Stimulated activated naive B cell treated with anti-CD40 and anti-IgM and Interleukin-4, amounts not matched to agents 10 μg/mL and 1 μg/mL and 100 μg/mL, for 72 hours (primary cell): ENCODE results near the gene KAZN.

Experiments
- ATAC-seq, 2 donors: fragments of 150-1000 bp; cut with Tn5 transposase; replicated peaks; 2 replicates each; pipeline ENCODE4 v1.10.0; 2021; ENCODE audit warnings: moderate library complexity in 1 of 2
- DNase-seq: peaks from one replicate; pipeline ENCODE4 v3.0.0; 2021
- H3K27ac Mint-ChIP-seq: one replicate; pipeline ENCODE4 v1.8.0; 2022; ENCODE audit warnings: mild to moderate bottlenecking, mixed read lengths
- H3K27me3 Mint-ChIP-seq, 2 donors: one replicate each; pipeline ENCODE4 v1.8.0; 2022; ENCODE audit warnings: mixed read lengths in 2 of 2
- H3K36me3 Mint-ChIP-seq, 2 donors: one replicate each; pipeline ENCODE4 v1.8.0; 2022; ENCODE audit warnings: mixed read lengths in 2 of 2, mild to moderate bottlenecking in 1 of 2
- H3K4me1 Mint-ChIP-seq, 2 donors: one replicate each; pipeline ENCODE4 v1.8.0; 2022; ENCODE audit warnings: mixed read lengths in 2 of 2, mild to moderate bottlenecking in 1 of 2
- H3K4me3 Mint-ChIP-seq, 2 donors: one replicate each; pipeline ENCODE4 v1.8.0; 2022; ENCODE audit warnings: mild to moderate bottlenecking in 2 of 2, mixed read lengths in 2 of 2, moderate library complexity in 1 of 2
- H3K9me3 Mint-ChIP-seq, 2 donors: one replicate each; pipeline ENCODE4 v1.8.0; 2022; ENCODE audit warnings: mixed read lengths in 2 of 2, mild to moderate bottlenecking in 1 of 2

KAZN gene

GRCh38 chr1:14612256-14612655 lies 13.8 kb downstream of the KAZN start:
- ATAC-seq (no peak), DNase-seq (no peak)
- H3K9me3 Mint-ChIP-seq: peaks cover 0 to 3% of the 10 kb centered on the region in 2 donors
- no peak overlapping the region for H3K4me3 Mint-ChIP-seq
- H3K27me3 Mint-ChIP-seq: peaks cover 14 to 25% of the 10 kb centered on the region in 2 donors
- H3K27ac Mint-ChIP-seq: no peak overlapping the region
- no peaks in the 10 kb centered on the region for H3K4me1 Mint-ChIP-seq
- H3K36me3 Mint-ChIP-seq: peaks cover 0 to 4% of the 10 kb centered on the region in 2 donors

GRCh38 chr1:14613926-14614325 lies 15.4 kb downstream of the KAZN start:
- peaks cover 18 to 25% of the 10 kb centered on the region in 2 donors for H3K27me3 Mint-ChIP-seq
- no peak for DNase-seq

GRCh38 chr1:14614341-14614740 lies 15.9 kb downstream of the KAZN start:
- peaks cover 6 to 9% of the 10 kb centered on the region in 2 donors for H3K9me3 Mint-ChIP-seq
- ATAC-seq (no peak), DNase-seq (no peak)
- H3K4me1 Mint-ChIP-seq: no peaks in the 10 kb centered on the region
- H3K27me3 Mint-ChIP-seq: peaks cover 18 to 25% of the 10 kb centered on the region in 2 donors
- peaks cover 0 to 4% of the 10 kb centered on the region in 2 donors for H3K36me3 Mint-ChIP-seq
- H3K4me3 Mint-ChIP-seq: no peak overlapping the region
- no peak overlapping the region for H3K27ac Mint-ChIP-seq

More at GRCh38 chr1:14613926-14614325, 15.4 kb downstream of the KAZN start:
- Mint-ChIP-seq H3K9me3 (peaks cover 6 to 8% of the 10 kb centered on the region in 2 donors), H3K27ac (no peak overlapping the region), H3K36me3 (peaks cover 0 to 4% of the 10 kb centered on the region in 2 donors), H3K4me3 (no peak overlapping the region), H3K4me1 (no peaks in the 10 kb centered on the region)
- no peak for ATAC-seq

- H3K9me3 Mint-ChIP-seq: peaks cover 6 to 9% of the 10 kb centered on the region in 2 donors
- H3K36me3 Mint-ChIP-seq: peaks cover 0 to 4% of the 10 kb centered on the region in 2 donors
- ATAC-seq: no peak
- DNase-seq: no peak
- peaks cover 13 to 19% of the 10 kb centered on the region in 2 donors for H3K27me3 Mint-ChIP-seq
- no peak overlapping the region for H3K4me3 Mint-ChIP-seq
- no peaks in the 10 kb centered on the region for H3K4me1 Mint-ChIP-seq
- H3K27ac Mint-ChIP-seq: no peak overlapping the region
These were observed 17.2 kb downstream of the KAZN start for GRCh38 chr1:14615549-14616218.

- DNase-seq (no peak), ATAC-seq (no peak)
- Mint-ChIP-seq H3K36me3 (peaks cover 0 to 4% of the 10 kb centered on the region in 2 donors), H3K27me3 (peaks cover 13 to 19% of the 10 kb centered on the region in 2 donors), H3K4me3 (no peak overlapping the region), H3K4me1 (no peaks in the 10 kb centered on the region), H3K9me3 (peaks cover 8 to 9% of the 10 kb centered on the region in 2 donors), H3K27ac (no peak overlapping the region)
These were observed 18.3 kb downstream of the KAZN start for GRCh38 chr1:14616632-14617396.

GRCh38 chr1:14617791-14618190 lies 19.3 kb downstream of the KAZN start:
- Mint-ChIP-seq H3K27ac (no peak overlapping the region), H3K9me3 (peaks cover 9% of the 10 kb centered on the region in 2 donors), H3K4me3 (no peak overlapping the region), H3K4me1 (no peaks in the 10 kb centered on the region), H3K27me3 (peaks cover 13 to 19% of the 10 kb centered on the region in 2 donors), H3K36me3 (peaks cover 0 to 4% of the 10 kb centered on the region in 2 donors)
- ATAC-seq: no peak
- no peak for DNase-seq

- ATAC-seq (no peak), DNase-seq (no peak)
- no peaks in the 10 kb centered on the region for H3K36me3 Mint-ChIP-seq
- H3K4me3 Mint-ChIP-seq: no peak overlapping the region
- peaks cover 4 to 9% of the 10 kb centered on the region in 2 donors for H3K27me3 Mint-ChIP-seq
- no peak overlapping the region for H3K27ac Mint-ChIP-seq
- no peaks in the 10 kb centered on the region for H3K4me1 Mint-ChIP-seq
- peaks cover 6 to 12% of the 10 kb centered on the region in 2 donors for H3K9me3 Mint-ChIP-seq
These were observed 22.5 kb downstream of the KAZN start for GRCh38 chr1:14620941-14621340.

GRCh38 chr1:14623090-14623489 lies 24.6 kb downstream of the KAZN start:
- no peaks in the 10 kb centered on the region for H3K36me3 Mint-ChIP-seq
- DNase-seq: no peak
- H3K27ac Mint-ChIP-seq: no peak overlapping the region

GRCh38 chr1:14624941-14625340 lies 26.5 kb downstream of the KAZN start:
- Mint-ChIP-seq H3K36me3 (no peaks in the 10 kb centered on the region), H3K27me3 (no peaks in the 10 kb centered on the region), H3K4me3 (no peak overlapping the region), H3K4me1 (no peaks in the 10 kb centered on the region), H3K27ac (no peak overlapping the region), H3K9me3 (peaks cover 0 to 6% of the 10 kb centered on the region in 2 donors)
- no peak for DNase-seq
- ATAC-seq: no peak

More at GRCh38 chr1:14623090-14623489, 24.6 kb downstream of the KAZN start:
- Mint-ChIP-seq H3K27me3 (peaks cover 0 to 4% of the 10 kb centered on the region in 2 donors), H3K9me3 (peaks cover 6 to 11% of the 10 kb centered on the region in 2 donors), H3K4me1 (no peaks in the 10 kb centered on the region), H3K4me3 (no peak overlapping the region)
- no peak for ATAC-seq

GRCh38 chr1:14625572-14625971 lies 27.1 kb downstream of the KAZN start:
- Mint-ChIP-seq H3K4me3 (no peak overlapping the region), H3K27me3 (no peaks in the 10 kb centered on the region)
- no peak for DNase-seq

GRCh38 chr1:14625996-14626395 lies 27.5 kb downstream of the KAZN start:
- no peak for DNase-seq
- Mint-ChIP-seq H3K9me3 (peaks cover 0 to 6% of the 10 kb centered on the region in 2 donors), H3K4me3 (no peak overlapping the region), H3K4me1 (no peaks in the 10 kb centered on the region), H3K27me3 (no peaks in the 10 kb centered on the region), H3K27ac (no peak overlapping the region), H3K36me3 (no peaks in the 10 kb centered on the region)
- no peak for ATAC-seq

More at GRCh38 chr1:14625572-14625971, 27.1 kb downstream of the KAZN start:
- ATAC-seq: no peak
- H3K36me3 Mint-ChIP-seq: no peaks in the 10 kb centered on the region
- H3K27ac Mint-ChIP-seq: no peak overlapping the region
- peaks cover 0 to 6% of the 10 kb centered on the region in 2 donors for H3K9me3 Mint-ChIP-seq
- H3K4me1 Mint-ChIP-seq: no peaks in the 10 kb centered on the region

GRCh38 chr1:14626869-14627607 lies 28.6 kb downstream of the KAZN start:
- DNase-seq: no peak
- no peak overlapping the region for H3K4me3 Mint-ChIP-seq
- ATAC-seq: no peak
- H3K9me3 Mint-ChIP-seq: peaks cover 0 to 3% of the 10 kb centered on the region in 2 donors
- H3K27ac Mint-ChIP-seq: no peak overlapping the region
- no peaks in the 10 kb centered on the region for H3K4me1 Mint-ChIP-seq
- no peaks in the 10 kb centered on the region for H3K36me3 Mint-ChIP-seq
- H3K27me3 Mint-ChIP-seq: peaks cover 0 to 3% of the 10 kb centered on the region in 2 donors

GRCh38 chr1:14627608-14628489 lies 29.4 kb downstream of the KAZN start:
- DNase-seq (no peak), ATAC-seq (no peak)
- Mint-ChIP-seq H3K36me3 (no peaks in the 10 kb centered on the region), H3K9me3 (peaks cover 0 to 3% of the 10 kb centered on the region in 2 donors), H3K4me3 (no peak overlapping the region), H3K27ac (no peak overlapping the region), H3K27me3 (peaks cover 0 to 3% of the 10 kb centered on the region in 2 donors), H3K4me1 (no peaks in the 10 kb centered on the region)
